NCI-H748 treated with DMSO at 0.1 percent for 48 hours (cell line): Measurements from ENCODE around the gene RAD51C.
"Not testable (repeated sequence)": the region's sequence is repeated elsewhere in the genome, so short reads cannot be mapped to it uniquely, and the experiment has no call there.

Source experiments
- DNase-seq: peaks from one replicate; lab custom pipeline; 2025; lab: John Stamatoyannopoulos, UW

The RAD51C gene

GRCh38 chr17:58692239-58693055 is at the start of gene RAD51C:
TSS of gene RAD51C (plus strand) at chr17:58692602. CDS start at chr17:58692644, 42 bp downstream.
- DNase-seq: peak; percentile 59

- no peak for DNase-seq
Measured at GRCh38 chr17:58643147-58643546, 49.3 kb upstream of the RAD51C start.

GRCh38 chr17:58648236-58648635 is 44.2 kb upstream of the RAD51C start:
- DNase-seq: no peak

GRCh38 chr17:58657962-58658803 is 34.2 kb upstream of the RAD51C start:
- not testable (repeated sequence) for DNase-seq

- peak; percentile 95 for DNase-seq
Measured at GRCh38 chr17:58658804-58659713, 33.3 kb upstream of the RAD51C start.

GRCh38 chr17:58659714-58660084 is 32.7 kb upstream of the RAD51C start:
- not testable (repeated sequence) for DNase-seq

- DNase-seq: no peak
Measured at GRCh38 chr17:58660621-58661020, 31.8 kb upstream of the RAD51C start.

GRCh38 chr17:58661499-58661898 is 30.9 kb upstream of the RAD51C start:
- DNase-seq: no peak

GRCh38 chr17:58664302-58664701 is 28.1 kb upstream of the RAD51C start:
- no peak for DNase-seq

GRCh38 chr17:58665946-58666857 is 26.2 kb upstream of the RAD51C start:
- DNase-seq: no peak

GRCh38 chr17:58666858-58667267 is 25.5 kb upstream of the RAD51C start:
- DNase-seq: no peak

- DNase-seq: no peak
Measured at GRCh38 chr17:58667934-58668597, 24.3 kb upstream of the RAD51C start.

- DNase-seq: no peak
Measured at GRCh38 chr17:58668598-58668935, 23.8 kb upstream of the RAD51C start.

- DNase-seq: no peak
Measured at GRCh38 chr17:58669853-58670252, 22.5 kb upstream of the RAD51C start.

- DNase-seq: no peak
Measured at GRCh38 chr17:58671969-58672368, 20.4 kb upstream of the RAD51C start.

GRCh38 chr17:58677194-58677880 is 15.1 kb upstream of the RAD51C start:
- no peak for DNase-seq

- DNase-seq: not testable (repeated sequence)
Measured at GRCh38 chr17:58678287-58678686, 14.1 kb upstream of the RAD51C start.

GRCh38 chr17:58679263-58680037 is 13.0 kb upstream of the RAD51C start:
- DNase-seq: peak; percentile 22

GRCh38 chr17:58680038-58680369 is 12.4 kb upstream of the RAD51C start:
- DNase-seq: no peak
